ENCODE results near the gene WDR5.

WDR5 gene

DNA sequence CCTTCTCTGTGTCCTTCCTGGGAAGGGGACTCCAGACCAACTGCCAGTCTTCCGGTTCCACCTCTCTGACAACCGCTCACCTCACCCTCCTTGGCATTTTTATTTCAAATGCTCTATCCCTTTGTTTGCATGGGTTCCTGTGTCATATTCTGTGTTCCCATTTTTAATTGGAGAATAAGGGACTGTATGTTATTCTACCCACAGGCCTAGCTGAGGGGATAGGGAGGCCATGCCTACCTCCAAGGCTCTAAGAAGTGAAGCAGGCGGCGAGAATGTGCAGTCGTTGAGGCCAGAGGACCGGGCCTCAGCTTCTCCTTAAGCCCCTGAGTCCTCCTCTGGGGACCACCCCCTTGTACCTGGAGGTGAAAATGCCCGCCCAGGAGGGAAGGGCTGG is 936 bp upstream of the WDR5 start:
- DNase-seq (ENCODE audit: extremely low read depth, low read depth), result no peak
- TF ChIP-seq, protein P1, sequence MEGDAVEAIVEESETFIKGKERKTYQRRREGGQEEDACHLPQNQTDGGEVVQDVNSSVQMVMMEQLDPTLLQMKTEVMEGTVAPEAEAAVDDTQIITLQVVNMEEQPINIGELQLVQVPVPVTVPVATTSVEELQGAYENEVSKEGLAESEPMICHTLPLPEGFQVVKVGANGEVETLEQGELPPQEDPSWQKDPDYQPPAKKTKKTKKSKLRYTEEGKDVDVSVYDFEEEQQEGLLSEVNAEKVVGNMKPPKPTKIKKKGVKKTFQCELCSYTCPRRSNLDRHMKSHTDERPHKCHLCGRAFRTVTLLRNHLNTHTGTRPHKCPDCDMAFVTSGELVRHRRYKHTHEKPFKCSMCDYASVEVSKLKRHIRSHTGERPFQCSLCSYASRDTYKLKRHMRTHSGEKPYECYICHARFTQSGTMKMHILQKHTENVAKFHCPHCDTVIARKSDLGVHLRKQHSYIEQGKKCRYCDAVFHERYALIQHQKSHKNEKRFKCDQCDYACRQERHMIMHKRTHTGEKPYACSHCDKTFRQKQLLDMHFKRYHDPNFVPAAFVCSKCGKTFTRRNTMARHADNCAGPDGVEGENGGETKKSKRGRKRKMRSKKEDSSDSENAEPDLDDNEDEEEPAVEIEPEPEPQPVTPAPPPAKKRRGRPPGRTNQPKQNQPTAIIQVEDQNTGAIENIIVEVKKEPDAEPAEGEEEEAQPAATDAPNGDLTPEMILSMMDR (IDR thresholded peaks at IDR 0.05; ENCODE audit: low read depth, low read length), result no peak

DNA sequence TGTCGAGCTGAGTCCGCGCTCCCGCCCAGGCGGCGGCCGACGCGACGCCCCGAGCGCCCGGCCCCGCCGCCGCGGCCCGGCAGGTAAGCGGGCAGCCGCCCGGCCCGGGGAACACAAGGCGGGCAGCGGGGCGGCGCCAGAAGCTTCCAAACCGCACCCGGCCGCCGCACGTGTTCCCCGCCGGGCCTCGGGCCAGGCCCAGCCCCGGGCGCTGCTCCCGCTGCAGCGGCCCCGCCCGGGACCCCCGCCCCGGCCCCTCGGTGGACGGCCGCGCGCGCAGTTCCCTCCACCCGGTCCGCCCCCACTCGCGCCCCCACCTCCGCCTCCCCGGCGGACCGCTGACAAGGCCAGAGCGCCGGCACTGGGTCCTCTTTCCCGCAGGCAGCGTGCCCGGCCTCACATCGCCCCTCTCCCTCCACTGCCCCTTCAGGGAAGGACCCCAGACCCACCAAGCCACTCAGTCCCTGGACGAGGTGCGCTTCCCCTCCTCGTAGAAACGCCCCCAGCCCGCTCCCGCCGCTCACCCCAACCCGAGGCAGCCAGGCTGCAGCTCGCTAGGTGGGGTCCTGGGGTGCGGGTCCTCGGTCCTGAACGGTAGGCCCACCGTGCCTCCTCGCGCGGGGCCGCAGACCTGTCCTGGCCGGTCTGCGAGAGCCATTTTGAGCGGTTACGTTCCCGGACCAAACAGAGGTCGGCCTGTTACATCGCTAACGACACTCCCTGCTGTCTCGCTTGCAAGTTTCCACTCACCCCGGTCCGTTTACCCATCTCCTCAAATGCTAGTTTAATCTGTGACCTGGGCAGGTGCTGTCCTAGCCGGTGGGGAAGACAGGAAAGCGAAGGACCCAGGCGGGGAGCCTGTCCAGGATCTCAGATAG is 475 bp downstream of the WDR5 start:
- no peak for DNase-seq (ENCODE audit: extremely low read depth, low read depth)
- TF ChIP-seq, protein P1 (IDR thresholded peaks at IDR 0.05; ENCODE audit: low read depth, low read length), result no peak

DNA sequence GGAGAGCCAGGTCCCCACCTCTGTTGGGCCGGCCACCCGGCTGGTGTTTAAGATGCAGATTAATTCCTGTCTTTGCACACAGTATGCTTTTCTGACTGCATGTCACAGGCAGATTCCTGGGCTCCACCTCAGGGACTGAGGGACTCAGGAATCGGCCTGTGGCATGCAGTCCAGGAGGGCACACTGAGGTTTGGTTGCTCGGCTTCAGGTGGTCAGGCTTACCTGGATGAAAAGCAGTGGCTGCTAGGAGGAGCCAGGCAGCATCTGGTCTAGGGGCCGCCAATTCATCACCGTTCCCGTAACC is 1.1 kb downstream of the WDR5 start:
- no peak for DNase-seq (ENCODE audit: extremely low read depth, low read depth)
- TF ChIP-seq, protein P1 (IDR thresholded peaks at IDR 0.05; ENCODE audit: low read depth, low read length), result no peak

DNA sequence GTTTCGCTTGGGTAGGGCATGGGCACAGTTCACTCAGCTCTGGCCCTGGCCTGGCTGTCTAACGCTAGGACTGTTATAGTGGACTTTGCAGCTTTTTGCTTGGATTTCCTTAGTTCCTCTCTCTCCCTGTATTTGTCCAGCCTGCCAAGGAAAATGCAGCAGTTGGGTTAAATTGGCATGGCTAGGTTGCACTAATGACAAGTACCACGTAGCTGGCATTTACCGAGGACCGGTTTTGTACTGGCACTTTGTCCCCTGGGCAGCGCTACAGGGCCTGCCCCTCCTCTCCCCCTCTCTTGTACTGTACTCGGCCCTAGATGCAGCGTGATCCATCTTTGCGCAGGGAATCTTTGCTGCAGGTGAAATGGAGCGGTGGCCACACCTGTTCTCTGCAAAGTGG is 2.4 kb downstream of the WDR5 start:
- TF ChIP-seq, protein P1 (IDR thresholded peaks at IDR 0.05; ENCODE audit: low read depth, low read length), result no peak
- no peak for DNase-seq (ENCODE audit: extremely low read depth, low read depth)

- TF ChIP-seq, protein P1 (IDR thresholded peaks at IDR 0.05; ENCODE audit: low read depth, low read length), result no peak
- DNase-seq (ENCODE audit: extremely low read depth, low read depth), result no peak
These were observed 3.2 kb downstream of the WDR5 start for GRCh38 chr9:134139081-134139480.

GRCh38 chr9:134141906-134142305 is 6.0 kb downstream of the WDR5 start:
- DNase-seq (ENCODE audit: extremely low read depth, low read depth), result no peak
- TF ChIP-seq, protein P1 (IDR thresholded peaks at IDR 0.05; ENCODE audit: low read depth, low read length), result no peak

DNA sequence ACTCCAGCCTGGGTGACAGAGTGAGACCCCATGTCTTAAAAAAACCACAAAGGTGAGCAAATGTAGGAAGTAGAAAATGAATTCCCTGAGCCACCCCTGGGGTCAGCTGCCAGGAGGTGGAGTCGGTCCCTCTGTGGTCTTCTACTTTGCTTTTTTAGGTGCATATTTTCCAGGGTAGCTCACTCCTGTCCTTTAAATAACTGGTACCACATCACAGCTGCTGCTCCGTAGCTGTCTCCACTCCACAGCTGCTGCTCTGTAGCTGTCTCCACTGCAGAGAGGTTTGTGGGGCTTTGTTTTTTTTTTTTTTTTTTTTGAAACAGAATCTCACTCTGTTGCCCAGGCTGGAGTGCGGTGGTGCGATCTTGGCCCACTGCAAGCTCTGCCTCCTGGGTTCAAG is 8.9 kb downstream of the WDR5 start:
- DNase-seq (ENCODE audit: extremely low read depth, low read depth), result no peak
- TF ChIP-seq, protein P1 (IDR thresholded peaks at IDR 0.05; ENCODE audit: low read depth, low read length), result no peak
